AG08396 (cell line): ENCODE results near the gene MPPED1.

Source experiments
- DNase-seq: peaks from one replicate; pipeline ENCODE4 v3.0.0; 2012; ENCODE audit warnings: low spot score, mixed read lengths

MPPED1 gene

GRCh38 chr22:43542681-43543521 is 131.1 kb downstream of the MPPED1 start:
- DNase-seq: no peak

DNA sequence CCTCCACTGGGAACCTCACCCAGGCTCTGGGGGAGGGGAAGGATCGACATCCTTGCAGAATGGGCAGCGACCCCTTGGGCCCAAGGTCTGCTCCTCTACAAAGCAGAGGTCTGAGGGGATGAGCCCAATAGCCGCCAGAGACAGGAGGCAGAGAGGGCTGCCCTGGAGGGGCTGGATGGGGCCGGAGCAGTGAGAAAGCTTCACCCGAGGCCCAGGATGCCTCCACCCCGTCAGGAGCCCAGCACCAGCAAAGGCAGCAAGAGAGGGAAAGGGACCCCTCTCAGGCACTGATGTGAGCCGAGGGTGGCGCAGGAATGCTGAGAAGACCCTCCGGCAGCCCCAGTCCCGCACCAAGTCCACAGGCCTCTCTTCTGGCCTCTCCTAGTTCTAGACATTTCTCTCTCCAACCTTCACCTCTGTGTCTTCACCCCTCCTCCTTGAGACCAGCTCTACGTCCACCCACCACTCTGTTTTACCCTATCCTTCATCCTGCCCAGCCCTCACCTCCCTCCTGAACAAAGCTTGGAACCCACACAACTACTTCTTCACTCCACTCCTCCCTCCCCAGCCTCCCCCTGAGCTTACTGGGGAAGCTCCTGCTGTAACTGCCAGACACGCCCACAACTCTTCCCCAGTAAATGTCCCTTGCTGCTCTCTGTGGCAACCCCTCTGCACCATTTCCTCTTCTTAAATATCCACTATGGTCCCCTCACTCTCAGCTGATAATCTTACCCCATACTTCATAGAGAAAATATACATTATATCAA is 131.9 kb downstream of the MPPED1 start:
- no peak for DNase-seq

- no peak for DNase-seq
These were observed 132.5 kb downstream of the MPPED1 start for GRCh38 chr22:43544289-43544673.

DNA sequence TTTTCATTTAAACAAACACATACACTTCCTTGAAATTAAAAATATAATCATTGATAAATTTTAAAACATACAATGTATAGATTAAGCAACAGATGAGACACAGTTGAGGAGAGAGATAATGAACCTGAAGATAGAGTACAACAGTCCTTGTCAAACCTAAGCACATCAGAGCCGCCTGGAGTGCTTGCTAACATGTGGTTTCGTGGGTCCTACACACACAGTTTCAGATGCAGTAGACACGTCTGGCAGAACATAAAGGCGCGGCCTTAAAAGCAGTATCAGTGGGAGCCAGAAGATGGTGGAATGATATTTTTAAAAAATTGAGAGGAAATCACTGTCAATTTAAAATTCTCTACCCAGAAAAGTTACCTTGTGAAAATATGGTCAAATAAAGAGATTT is 134.4 kb downstream of the MPPED1 start:
- DNase-seq: no peak

- DNase-seq: no peak
These were observed 138.3 kb downstream of the MPPED1 start for GRCh38 chr22:43550024-43550620.

GRCh38 chr22:43550672-43551071 is 138.9 kb downstream of the MPPED1 start:
- no peak for DNase-seq

- DNase-seq: no peak
These were observed 141.8 kb downstream of the MPPED1 start for GRCh38 chr22:43553451-43554258.

DNA sequence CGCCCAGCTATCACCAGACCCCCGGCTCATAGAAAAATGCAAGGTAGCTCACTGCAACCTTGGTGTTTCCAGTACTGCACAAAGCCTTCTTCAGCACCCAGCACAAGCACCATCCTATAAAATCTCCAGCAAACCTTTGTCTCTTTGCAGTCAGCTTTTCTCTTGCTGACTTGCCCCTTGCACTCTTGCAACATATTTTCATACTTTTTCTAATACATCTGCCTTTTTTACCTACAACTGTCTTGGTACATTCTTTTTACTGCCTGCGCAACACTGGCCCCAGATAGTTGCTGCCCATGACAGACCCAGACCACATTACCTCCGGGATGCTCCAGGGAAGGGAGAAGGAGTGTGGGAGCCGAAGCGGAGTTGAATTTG is 142.4 kb downstream of the MPPED1 start:
- no peak for DNase-seq

- no peak for DNase-seq
These were observed 143.0 kb downstream of the MPPED1 start for GRCh38 chr22:43554694-43555365.

DNA sequence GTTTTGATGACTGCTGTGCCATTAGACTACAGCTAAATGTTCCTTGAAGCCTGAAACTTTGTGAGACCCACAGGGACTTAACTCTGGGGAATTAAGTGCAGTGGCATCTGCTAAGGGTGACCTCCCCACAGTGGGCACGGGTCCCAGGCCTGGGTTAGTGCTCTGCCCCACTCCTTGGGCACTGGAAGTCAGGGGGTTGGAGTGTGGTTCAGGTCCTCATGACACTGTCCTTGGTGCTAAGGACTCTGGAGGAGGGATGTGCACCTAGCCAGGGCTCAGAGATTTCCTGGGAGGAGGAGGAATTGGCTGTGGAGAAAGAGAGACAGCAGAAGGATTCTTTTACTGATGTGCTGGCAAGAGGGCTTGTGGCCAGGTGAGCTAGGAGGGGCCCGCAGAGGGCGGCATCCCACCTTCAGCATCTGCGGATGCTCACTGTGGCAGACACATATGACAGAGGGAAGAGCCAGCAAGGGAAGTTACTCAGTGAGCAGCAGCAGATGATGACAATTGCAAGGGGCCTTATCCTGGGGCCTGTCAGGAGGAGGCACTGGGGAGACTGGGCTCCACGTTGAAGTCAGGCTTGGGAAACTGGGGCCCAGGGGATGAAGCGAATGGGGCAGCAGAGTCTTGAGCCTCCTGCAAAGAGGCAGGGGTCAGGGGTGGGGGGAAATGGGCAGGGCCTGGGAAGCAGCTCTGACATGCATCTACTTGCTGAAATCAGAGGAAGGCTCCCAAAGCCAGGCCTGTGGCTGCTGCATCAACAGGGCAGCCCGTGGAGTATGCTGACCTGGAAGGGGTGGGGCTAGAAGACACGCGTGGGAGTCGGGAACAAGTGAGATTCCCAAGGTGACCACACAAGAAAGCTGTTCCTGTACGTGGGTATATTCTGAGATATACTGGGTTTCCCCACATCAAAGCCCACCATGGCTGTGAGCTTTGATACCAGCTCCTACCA is 144.0 kb downstream of the MPPED1 start:
- no peak for DNase-seq
